PFSK-1 (cell line): ENCODE measurements around the gene RNF14.

Experiments
- POLR2AphosphoS5 ChIP-seq: IDR thresholded peaks from 2 replicates; pipeline ENCODE4 v1.6.1; 2012; ENCODE audit warnings: low read depth, mild to moderate bottlenecking, control low read depth, low read length, moderate library complexity
- REST ChIP-seq, 2 experiments: IDR thresholded peaks; 2 replicates each; pipeline versions ENCODE4 v1.6.1 to v1.8.0; 2011 to 2012; ENCODE audit warnings: low read depth in 2 of 2, low read length in 2 of 2, control low read depth in 1 of 2, inconsistent platforms in 1 of 2, mild to moderate bottlenecking in 1 of 2, moderate library complexity in 1 of 2; ENCODE audit not compliant: insufficient read depth in 1 of 2
- SIN3A ChIP-seq: IDR thresholded peaks from 2 replicates; pipeline ENCODE4 v1.6.1; 2012; ENCODE audit warnings: mild to moderate bottlenecking, low read length, moderate library complexity, borderline replicate concordance; ENCODE audit not compliant: insufficient read depth

GRCh38 chr5:141935538-141935937 lies 33.4 kb upstream of the RNF14 start:
- no peak for TF ChIP-seq REST (IDR thresholded peaks at IDR 0.05; ENCODE audit: insufficient read depth in 1 of 2, low read depth in 2 of 2, low read length in 2 of 2)
- no peak for TF ChIP-seq POLR2AphosphoS5
- TF ChIP-seq SIN3A, result no peak
